ENCODE measurements around the gene ATN1.
"Not testable (repeated sequence)": the region's sequence is repeated elsewhere in the genome, so short reads cannot be mapped to it uniquely, and the experiment has no call there.

ATN1 gene

DNA sequence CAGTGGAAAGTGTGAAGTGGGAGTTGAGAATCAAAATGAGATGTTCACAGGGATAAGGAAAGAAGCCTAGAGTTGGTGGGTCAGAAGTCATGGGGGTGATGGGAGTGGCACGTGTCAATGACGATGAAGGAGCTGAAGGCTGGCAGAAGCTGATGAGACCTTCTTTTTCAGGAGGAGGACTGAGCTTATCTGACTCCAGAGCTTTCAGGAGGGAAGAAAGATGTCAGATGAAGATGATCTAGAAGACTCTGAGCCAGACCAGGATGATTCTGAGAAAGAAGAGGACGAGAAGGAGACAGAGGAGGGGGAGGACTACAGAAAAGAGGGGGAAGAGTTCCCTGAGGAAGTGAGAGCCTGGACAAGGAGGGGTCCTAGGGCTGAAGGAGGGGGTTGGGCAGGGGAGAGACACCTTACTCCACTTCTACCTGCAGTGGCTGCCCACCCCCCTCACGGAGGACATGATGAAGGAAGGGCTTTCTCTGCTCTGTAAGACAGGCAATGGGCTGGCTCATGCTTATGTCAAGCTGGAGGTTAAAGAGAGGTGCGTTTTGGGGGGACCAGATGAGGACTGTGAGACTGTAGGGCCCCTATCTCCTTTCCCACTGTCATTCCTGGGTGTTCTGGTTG lies 22.2 kb upstream of the ATN1 start:
- no peak for DNase-seq

DNA sequence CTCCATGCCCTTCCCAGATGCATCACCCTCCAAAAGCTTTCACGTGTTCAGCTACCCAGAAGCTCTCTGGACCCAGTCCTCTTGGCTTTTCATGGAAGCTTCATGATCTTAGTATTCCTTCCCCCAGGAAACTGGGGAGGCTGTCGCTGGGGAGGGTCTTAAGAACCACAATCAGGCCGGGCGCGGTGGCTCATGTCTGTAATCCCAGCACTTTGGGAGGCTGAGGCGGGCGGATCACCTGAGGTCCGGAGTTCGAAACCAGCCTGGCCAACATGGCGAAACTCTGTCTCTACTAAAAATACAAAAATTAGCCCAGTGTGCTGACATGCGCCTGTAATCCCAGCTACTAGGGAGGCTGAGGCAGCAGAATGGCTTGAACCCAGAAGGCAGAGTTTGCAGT lies 19.6 kb upstream of the ATN1 start:
- not testable (repeated sequence) for DNase-seq

DNA sequence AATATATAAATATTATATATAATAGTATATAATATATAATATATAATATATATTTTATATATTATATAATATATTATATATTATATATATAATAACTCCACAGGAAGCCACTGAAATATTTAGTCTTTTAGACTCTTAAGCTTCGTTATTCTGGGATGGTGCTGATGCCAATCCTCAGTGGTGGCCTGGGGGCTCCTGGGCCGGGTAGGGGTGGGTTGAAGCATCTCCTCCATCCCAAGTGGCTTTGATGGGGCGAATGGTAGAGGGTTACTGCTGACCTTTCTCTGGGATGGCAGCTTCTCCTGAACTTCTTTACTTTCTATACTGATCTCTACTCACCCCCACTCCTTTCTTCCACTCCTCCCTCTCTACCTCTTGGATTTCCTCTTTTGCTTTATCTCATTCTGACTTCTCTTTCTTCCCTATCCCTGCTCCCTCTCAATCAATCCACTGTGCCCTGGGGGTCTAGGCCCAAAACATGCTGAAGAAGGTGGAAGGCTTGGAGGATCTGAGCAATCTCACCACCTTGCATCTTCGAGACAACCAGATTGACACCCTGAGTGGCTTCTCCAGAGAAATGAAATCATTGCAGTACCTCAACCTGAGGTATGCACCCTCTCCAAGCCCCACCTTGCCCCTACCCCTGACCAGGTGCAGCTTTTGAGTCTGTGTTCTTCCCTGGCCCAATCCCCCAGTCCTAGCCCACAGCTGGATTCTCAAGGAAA lies 18.2 kb upstream of the ATN1 start:
- DNase-seq, result no peak

DNA sequence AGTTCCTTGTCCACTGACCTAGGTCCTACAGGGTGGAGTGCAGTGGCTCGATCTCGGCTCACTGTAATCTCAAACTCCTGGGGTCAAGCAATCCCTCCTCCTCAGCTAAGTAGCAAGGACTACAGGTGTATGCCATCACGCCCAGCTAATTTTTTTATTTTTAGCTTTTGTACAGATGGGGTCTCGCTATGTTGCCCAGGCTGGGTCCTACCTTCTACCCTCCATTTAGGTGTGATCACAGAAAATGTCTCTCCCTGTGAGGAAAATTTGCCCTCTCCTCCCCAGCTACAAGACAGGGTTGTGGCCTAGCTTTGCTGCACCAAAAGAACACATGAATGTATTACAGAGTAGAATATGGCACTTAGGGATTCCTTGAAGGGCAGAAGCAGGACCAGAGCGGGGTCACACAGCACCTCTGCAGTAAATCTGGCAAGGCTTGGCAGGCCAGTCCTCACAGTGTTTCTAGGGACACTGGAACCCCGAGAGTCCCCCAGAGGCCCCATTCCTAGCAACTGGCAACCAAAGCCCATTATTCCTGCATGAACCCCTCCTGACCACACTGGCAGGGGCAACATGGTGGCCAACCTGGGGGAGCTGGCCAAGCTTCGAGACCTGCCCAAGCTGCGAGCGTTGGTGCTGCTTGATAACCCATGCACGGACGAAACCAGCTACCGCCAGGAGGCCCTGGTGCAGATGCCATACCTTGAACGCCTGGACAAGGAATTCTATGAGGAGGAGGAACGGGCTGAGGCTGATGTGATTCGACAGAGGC lies 15.4 kb upstream of the ATN1 start:
- no peak for DNase-seq

DNA sequence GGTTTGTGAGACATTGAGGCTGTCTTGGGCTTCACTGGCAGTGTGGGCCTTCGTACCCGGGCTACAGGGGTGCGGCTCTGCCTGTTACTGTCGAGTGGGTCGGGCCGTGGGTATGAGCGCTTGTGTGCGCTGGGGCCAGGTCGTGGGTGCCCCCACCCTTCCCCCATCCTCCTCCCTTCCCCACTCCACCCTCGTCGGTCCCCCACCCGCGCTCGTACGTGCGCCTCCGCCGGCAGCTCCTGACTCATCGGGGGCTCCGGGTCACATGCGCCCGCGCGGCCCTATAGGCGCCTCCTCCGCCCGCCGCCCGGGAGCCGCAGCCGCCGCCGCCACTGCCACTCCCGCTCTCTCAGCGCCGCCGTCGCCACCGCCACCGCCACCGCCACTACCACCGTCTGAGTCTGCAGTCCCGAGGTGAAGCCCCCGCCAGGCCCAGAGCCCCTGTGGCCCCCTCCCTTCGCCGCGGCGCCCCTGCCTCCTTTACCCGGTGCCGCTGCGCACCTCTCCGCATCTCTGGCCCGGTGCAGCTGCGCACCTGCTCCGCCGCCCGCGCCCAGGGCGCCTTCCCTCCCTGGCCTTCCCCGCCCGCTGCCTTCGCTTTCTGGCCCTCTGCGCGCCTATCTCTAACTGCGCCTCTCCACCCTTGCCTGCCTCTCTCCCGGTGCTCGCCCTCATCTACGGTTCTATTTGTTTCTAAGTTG lies 13.4 kb upstream of the ATN1 start, which contains the start of gene ENO2:
TSS of gene ENO2 (plus strand) at position 335 of the 701 bp plus-strand sequence. CDS start 1,253 bp downstream, outside the sequence.
- peak; percentile 80 for DNase-seq

DNA sequence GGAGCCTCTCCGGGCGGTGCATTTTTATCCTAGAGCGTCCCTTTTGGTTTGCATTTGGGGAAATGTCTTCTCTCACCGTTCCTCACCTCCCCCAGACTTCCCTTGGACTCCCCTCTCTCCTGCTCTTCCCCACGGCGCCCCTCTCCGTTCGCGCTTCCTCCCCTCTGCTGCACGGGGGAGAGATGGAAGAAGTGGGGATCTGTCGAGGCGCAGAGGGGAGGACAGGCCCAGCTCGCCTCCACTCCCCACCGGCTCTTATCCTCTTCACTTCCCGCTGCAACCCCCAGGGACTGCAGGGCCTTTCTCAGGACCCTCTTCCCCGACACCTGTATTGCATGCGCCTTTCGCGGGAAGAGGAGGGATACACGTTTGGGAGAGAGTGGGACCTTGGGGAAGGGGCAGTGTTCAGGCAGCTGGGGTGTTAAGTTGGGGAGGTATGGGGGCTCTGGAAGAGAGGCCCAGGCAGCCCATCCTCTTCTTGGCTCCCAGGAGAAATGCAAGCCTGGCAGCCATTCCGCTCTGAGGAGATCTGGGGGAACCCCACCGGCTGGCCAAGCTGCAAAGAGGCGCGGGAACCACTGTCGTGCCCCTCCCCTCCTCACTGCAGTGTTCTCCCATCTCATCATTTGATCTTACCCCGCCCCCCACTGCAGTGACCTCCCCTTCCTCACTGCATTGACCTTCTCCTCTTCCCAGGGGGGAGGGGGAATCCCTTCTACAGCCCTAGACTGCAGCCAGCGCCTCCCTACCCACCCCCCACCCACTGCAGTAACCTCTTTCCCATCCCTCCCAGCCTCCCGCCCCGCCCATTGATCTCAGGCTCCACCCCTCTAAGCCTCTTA lies 12.6 kb upstream of the ATN1 start:
- no peak for DNase-seq

DNA sequence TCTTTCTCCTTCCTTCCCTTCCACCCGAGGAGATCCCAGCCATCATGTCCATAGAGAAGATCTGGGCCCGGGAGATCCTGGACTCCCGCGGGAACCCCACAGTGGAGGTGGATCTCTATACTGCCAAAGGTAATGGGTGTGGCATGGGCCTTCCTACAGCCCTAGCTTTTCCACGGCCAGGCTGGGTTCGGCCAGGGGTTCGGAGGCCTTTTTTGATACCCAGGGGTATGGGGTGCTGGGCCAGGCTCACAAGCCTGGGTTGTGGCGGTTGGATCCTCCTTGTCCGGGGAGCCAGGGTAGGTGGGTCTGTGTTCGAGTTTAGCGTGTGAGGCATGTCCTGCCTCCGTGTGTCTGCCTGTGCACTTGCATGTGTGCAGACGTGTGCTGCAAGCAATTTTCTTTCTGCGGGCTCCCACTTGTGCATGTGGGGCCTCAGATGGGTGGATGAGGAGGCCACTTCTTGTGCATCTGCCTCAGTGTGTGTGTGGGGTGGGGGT lies 11.9 kb upstream of the ATN1 start:
- DNase-seq, result no peak

DNA sequence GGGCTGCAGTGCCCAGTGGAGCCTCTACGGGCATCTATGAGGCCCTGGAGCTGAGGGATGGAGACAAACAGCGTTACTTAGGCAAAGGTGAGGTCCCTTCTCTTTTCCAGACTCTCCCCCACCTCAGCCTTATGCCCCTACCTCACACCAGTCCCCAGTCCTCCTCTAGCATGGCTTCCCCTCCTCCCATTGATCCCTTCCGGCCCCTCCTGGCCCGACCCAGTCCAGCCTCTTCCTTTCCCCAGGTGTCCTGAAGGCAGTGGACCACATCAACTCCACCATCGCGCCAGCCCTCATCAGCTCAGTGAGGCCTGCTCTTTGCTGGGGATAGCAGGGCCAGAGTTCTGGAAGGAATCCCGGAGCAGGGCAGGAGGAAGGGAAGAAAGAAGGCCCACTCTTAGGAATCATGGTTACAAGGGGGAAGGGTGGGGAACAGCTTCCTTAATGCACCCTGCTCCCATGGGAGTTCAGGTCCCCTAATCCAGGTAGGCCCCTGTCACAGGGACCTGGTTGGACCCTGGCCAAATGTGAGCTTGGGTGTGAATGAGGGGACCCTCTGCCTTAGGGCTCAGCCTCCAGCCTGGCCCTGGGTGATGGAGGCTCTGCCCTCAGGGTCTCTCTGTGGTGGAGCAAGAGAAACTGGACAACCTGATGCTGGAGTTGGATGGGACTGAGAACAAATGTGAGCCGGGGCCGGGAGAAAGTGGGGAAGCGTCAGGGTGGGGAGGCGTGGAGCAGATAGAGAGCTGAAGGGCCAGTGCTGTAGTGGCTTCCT lies 11.1 kb upstream of the ATN1 start:
- DNase-seq, result no peak

DNA sequence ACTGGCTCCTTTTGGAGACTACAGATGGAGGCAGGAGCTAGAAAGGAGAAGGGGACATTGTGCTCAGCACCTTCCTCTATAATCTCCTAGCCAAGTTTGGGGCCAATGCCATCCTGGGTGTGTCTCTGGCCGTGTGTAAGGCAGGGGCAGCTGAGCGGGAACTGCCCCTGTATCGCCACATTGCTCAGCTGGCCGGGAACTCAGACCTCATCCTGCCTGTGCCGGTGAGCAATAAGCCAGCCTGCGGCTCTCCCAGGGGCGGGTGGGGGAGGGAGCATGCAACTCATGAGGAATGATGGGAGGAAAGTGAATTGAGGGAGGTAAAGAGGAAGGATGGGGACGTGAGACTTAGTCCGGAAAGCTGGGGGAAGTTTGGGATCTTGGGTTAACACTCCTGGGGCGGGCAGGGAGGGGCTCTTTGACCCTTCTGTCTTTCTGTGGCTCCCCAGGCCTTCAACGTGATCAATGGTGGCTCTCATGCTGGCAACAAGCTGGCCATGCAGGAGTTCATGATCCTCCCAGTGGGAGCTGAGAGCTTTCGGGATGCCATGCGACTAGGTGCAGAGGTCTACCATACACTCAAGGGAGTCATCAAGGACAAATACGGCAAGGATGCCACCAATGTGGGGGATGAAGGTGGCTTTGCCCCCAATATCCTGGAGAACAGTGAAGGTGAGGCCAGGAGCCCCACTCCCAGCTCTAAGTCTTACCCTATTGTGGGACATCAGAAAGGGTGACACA lies 10.1 kb upstream of the ATN1 start:
- no peak for DNase-seq

DNA sequence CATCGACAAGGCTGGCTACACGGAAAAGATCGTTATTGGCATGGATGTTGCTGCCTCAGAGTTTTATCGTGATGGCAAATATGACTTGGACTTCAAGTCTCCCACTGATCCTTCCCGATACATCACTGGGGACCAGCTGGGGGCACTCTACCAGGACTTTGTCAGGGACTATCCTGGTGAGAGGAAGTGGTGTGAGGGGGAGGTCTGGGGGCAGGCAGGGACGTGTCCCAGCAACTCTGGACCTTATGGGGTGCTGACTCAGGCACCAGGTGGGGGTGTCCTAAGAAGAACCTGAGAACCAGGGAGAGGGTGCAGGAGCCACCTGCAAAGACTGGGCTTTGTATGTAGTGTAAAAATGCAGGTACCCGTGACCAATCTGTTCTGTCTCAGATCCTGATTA lies 8.2 kb upstream of the ATN1 start:
- DNase-seq, result no peak

DNA sequence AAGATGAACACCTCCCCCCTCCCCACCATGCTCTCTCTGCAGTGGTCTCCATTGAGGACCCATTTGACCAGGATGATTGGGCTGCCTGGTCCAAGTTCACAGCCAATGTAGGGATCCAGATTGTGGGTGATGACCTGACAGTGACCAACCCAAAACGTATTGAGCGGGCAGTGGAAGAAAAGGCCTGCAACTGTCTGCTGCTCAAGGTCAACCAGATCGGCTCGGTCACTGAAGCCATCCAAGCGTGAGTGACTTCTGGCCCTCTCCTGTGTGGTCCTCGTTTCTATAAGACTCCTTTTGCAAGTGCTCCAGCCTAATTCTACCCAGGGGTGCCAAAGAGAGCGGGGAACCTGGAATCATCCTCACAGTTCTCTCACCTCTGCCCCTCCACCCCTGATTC lies 6.2 kb upstream of the ATN1 start:
- DNase-seq, result no peak

DNA sequence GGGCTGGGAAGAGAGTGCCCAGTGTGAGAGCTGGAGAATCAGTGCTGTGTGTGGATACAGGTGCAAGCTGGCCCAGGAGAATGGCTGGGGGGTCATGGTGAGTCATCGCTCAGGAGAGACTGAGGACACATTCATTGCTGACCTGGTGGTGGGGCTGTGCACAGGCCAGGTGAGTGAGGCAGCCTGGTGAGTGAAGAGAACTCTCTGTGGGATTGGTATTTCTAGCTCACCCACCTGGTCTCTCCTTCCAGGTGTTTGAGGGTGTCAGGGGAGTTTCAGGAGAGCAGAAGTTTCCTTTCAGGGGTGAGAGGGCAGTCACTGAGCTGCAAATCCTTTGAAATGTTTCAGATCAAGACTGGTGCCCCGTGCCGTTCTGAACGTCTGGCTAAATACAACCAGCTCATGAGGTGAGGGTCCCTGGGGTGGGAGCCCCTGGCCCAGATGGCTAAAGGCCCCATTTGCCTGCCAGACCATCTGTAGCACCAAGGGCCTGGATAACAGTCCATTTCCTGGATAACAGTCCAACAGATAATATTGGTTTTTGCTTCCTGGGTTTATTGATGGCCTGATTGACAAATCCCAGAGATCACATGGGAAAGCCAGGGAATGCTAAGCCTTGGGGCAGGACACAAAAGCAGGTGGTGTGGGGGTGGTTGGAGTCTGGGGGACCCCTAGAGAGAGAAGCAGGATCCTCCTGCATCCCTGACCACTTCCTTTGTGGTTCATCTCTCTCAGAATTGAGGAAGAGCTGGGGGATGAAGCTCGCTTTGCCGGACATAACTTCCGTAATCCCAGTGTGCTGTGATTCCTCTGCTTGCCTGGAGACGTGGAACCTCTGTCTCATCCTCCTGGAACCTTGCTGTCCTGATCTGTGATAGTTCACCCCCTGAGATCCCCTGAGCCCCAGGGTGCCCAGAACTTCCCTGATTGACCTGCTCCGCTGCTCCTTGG lies 5.5 kb upstream of the ATN1 start:
- no peak for DNase-seq

DNA sequence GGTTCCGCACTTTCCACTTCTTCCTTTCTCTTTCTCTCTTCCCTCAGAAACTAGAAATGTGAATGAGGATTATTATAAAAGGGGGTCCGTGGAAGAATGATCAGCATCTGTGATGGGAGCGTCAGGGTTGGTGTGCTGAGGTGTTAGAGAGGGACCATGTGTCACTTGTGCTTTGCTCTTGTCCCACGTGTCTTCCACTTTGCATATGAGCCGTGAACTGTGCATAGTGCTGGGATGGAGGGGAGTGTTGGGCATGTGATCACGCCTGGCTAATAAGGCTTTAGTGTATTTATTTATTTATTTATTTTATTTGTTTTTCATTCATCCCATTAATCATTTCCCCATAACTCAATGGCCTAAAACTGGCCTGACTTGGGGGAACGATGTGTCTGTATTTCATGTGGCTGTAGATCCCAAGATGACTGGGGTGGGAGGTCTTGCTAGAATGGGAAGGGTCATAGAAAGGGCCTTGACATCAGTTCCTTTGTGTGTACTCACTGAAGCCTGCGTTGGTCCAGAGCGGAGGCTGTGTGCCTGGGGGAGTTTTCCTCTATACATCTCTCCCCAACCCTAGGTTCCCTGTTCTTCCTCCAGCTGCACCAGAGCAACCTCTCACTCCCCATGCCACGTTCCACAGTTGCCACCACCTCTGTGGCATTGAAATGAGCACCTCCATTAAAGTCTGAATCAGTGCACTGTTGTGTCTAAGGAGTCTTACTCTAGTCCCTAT lies 4.6 kb upstream of the ATN1 start:
- no peak for DNase-seq

DNA sequence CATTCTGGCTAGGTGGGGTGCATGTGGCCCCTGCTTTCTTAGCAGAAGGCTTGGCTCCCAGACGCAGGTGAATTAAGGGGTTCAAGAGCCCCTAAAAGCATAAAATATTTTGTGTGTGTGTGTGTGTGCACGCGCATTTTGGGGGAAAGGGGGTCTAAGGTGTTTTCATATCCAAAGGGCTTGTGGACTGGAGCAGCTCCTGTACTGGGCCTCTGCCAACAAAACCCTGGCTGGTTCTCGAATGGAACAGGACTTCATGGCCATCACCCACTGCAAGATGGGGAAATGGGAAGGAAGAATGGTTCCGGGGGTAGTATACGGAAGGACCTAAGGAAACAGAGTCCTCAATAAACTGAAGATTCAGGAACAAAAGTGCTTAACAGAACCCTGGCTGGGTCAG lies 3.9 kb upstream of the ATN1 start:
- DNase-seq, result no peak

DNA sequence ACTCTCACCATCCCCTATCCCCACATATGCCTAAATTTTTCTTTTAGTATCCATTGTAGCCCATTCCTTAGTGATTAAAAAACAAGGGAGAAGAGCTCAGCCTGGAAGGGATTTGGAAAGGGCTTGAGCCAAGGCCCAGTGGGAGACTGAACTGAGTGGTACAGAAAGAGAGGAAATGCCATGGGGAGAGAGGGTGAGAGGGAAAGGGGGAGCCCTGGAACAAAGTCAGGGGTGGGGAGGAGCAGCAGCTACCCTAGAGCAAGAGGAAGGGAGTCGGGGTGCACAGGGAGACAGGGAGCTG lies 2.6 kb upstream of the ATN1 start:
- peak; percentile 54 for DNase-seq

DNA sequence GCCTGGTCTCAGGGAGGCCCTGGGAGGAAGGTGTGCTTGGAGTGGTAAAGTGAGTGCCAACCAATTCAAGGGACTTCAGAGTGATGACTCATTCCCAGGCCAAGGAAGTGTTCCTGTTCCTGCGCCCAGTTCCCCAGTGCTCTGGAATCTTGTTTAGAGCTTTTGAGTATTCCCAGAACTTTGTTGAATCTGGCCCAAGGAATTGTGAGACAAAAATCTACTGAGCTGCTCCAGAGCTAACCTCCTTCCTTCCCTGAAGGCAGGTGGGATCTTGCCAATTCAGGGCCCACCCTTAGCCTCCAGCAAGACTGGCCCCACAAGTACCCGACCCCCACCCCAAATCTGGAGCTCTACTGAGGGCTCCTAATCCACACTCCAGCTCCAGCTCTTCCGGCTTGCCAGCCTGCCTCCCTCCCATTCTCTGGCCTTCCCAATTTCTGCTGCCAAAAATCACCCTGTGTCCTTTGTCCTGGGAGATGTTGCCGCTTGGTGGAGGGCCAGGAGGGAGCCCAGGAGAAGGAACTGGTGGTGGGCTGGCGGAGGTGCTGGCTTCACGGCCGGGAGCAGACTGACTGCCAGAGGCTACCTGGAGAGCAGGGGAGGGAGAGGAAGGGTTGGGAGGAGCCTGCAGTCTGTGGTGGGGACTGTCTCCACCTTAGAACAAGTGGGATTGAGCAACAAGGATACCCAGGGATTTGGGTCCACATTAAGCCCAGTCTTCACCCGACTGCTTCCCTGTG lies 2.0 kb upstream of the ATN1 start:
- peak; percentile 77 for DNase-seq

DNA sequence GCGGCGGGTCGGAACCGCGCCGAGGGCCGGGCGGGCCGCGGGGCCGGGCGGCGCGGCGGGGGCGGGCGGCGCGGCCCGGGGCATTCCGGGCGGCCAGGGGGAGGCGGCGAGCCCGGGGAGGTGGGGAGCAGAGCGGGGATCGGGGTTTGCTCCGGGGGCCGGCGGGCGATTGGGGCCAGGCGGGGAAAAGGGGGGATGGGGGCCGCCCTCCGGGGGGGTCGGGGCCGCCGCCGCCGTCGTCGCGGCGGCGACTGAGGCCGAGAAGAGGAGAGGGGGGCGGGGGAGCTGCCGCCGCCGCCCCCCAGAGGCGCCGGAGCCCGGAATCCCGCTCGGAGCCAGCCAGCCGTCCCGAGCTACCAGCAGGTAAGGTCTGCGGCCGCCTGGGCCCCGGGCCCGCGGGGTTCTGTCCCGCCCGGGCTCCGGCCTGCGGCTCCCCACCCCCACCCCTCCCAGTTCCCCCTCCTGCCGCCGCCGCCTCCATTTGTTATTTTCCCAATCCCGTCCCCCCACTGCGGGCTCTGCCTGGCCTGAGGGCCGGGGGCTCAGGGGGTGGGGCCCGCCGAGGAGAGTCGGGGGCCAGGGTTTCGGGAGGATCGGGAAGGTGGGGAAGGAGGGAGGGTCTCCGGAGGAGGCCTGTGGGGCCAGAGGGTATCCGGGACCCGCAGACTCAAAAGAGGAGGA lies 403 bp downstream of the ATN1 start:
- DNase-seq, result no peak
